GM19395 (cell line): ENCODE results near the gene USP2.

Experiments used
- ATAC-seq: cut with Tn5 transposase; IDR thresholded peaks from one replicate; pipeline ENCODE4 v1.9.1; 2021; ENCODE audit warnings: mild to moderate bottlenecking, moderate library complexity; ENCODE audit not compliant: unreplicated experiment

USP2 gene

DNA sequence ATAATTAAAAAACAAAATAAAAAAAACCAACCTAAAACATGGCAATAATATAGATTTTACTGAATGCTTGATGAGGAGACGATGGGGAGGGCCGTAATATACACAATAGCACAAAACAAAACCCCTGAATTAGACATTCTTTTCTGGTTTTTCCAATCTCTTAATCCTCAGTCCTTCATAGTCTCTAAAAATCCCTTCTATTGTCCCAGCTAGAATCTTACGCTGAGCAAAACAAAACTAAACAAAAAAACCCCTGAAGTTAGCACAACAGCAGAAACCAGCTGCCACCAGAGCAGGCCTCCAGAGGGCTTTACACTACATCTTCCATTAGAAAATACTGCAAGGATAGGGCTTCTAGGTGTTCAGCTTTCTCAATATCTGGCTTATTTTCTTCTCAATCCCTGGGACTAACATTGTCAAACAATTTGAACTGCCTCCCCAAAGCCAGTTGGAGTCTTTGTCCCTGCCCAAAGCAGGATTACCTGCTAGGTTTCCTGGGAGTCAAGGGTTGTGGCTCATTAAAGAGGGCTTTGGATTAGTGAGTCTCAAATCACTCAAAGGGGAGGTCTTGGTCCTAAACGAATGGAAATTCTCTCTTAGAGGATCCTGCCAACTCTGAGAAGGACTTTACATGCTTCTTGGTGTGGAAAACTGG is 49.3 kb downstream of the USP2 start:
- ATAC-seq = no peak

DNA sequence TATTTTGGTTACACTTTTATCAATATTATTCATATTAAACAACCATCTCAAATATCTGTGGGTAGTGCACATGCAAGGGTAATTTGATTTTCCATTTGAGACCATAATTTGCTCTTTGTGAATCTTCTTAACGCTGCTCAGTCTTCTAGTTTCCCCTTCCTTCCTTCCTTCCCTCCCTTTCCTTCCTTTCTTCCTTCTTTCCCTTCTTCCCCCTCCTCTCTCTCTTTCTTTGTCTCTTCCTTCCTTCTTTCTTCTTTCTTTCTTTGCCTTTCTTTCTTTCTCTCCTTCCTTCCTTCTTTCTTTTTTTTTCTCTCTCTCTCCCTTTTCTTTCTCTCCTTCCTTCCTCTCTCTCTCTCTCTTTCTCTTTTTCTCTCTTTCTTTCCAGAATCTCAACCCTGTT is 51.3 kb downstream of the USP2 start:
- ATAC-seq = no peak

DNA sequence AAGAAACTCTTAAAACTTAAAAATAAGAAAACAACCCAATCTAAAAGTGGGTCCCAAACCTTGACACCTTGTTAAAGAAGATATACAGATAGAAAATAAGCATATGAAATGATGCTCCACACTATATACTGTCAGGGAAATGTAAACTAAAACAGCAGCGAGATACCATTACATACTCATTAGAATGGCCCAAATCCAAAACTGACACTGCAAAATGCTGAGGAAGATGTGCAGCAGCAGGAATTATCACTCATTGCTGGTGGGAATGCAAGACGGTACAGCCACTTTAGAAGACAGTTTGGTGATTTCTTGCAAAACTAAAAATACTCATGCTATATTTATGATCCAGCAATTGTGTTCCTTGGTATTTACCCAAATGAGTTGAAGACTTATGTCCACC is 52.2 kb downstream of the USP2 start:
- ATAC-seq = no peak

DNA sequence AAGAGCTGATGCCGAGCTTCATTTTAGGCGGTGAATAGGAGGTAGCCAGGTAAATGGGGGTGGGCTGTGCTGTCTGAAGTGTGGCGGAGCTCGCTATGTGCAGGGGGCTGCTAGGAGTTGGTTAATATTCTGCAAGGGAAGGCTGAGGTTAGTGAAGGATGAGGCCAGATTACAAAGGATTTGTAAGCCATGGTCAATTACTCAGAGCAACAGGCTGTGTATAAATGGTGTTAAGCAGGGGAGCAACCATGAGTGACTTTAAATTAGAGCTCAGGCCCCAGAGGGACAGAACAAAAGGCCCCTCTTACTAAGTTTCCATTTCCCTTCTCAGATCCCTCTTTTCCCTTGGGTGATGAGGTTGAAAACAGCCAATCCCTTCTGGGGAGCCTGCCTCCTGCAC is 57.3 kb downstream of the USP2 start:
- ATAC-seq = no peak

DNA sequence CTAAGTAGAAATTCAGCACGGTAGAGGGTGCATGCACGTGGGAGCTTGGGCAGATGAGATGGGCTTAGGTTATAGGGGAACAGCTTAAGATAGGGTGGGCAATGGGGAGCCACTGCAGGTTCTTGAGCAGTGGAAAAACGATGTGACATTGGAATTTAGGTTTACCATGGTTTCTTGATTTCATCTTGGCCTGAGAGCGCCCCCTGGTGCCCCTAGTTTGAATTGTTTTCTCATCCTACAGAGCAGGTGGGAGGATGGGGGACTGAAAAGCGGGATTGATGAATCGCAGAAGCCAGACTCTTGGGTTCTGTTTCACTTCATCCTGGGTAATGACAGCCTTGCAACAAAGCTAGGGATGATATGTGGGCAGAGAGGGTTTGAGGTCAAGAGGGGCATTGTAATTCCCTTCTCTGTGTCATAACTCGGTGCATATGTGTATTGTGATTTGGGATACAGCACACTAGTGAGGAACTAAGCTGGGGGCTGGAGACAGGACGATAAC is 57.9 kb downstream of the USP2 start:
- ATAC-seq = no peak

DNA sequence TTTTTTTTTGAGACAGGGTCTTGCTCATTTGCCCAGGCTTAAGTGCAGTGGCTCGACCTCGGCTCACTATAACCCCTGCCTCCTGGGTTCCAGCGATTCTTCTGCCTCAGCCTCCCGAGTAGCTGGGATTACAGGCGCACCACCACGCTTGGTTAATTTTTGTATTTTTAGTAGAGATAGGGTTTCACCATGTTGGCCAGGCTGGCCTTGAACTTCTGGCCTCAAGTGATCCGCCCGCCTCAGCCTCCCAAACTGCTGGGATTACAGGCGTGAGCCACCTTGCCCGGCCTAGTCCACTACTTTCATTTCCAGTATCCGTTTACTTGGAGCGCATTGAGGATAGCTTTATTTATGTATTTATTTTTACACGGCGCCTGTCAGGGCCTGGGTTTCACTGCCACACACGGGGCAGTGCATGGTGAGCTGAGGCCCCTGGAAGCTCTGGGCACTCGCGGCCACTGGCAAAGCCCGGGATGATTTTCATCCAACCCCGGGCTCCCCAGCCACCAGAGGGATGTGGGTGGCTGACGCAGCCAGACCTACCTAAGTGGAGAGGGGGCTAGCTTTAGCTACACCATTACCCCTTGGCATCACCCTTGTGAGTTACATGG is 58.5 kb downstream of the USP2 start:
- ATAC-seq = no peak

DNA sequence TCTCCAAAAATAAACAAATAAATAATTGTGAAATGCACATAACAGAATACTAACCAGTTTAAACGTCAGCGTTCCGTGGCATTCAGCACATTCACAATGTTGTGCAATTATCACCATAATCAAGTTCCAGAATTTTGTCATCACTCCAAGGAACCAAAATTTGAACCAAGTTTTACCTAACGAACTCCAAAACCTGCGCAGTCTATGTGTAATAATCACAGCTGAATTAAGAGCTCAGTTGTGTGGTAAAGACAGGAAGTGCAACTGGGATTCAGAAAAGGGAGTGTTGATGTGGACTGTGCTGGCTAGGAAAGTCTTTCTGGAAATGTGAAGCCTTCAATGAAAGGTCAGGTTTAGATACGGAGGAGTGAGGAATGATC is 59.1 kb downstream of the USP2 start:
- ATAC-seq = no peak

DNA sequence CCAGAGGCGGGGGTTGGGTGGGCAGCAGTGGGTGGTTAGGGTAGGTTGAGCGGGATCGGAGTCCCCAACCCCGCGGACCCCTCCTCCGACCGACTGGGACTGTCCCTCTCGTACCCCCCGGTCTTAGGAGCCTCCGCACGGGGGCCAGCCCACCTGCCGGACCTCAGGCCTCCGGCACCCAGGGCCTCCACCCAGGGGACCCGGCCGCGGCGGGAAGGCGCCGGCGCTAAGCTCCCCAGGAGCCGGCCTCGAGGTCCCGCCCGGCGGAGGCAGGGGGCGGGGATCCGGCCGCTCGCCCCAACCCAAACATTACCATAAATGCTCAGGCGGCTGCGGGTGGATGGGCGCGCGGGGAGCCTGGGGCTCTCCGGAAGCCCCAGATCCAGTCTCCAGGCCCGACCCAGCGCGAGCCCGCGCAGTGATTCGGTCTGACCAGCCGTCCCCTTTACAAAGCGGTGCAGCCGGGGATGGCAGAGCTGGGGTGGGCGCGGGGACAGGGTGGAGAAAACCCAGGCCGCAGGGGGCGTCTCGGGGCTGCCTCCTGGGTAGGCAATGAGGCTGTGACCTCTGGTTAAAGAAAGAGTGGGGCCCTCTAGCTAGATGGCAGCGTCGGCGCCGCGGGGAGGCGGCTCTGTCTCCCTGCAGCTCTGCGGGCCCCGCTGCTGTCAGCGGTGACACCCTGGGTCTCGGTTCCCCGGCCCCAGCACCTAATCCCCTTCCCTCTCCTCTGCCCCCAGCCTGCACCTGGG is 60.5 kb downstream of the USP2 start:
- peak; percentile 58 for ATAC-seq

DNA sequence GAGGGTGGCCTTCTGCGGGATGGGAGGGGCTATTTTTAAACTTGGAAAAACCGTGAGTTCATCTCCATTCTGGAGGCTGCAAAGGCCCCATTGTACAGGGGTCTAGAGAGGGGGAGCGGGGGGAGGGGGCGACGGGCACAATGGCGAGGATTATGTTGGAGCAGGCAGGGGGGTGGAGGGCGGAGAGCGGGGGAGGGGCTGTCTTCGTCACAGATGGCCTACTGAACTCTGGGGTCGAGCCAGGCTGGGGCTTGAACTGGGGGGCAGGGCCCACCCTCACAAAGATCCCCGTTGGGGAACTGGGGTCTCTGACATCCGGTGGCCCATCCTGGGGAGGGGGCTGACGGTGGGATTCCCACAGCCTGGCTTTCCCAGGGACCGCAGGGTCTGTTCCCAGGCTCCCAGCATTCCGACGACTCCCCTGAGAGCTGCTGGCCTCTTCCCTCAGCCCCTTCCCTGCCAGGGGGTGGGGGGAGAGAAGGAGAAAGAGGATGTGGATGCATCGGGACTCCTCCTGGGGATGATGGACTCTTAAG is 61.2 kb downstream of the USP2 start:
- ATAC-seq = no peak

DNA sequence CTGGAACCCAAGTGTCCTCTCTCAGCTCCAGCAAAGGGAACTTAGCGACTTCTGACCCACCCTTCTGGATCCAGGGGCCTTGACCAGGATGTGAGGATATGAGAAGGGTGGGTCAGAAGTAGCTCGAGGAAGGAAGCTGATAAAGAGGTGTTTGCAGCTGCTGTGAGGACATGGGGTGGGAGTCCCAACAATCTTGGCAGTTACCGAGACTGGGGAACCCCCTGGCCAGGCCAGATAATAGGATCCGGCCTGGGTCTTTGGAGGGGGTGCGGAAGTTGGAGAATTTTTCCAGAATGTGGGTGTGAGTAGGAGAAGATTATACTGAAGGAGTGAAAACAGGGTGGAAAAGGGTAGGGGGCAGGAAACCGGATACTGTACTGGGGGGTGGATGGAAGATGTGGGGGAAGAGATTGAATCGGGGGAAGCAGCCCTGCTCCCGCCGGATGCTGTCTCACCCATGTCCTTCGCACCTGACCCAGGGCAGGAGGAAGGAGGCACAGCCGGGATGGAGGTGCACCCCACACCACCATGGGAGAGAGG is 61.7 kb downstream of the USP2 start:
- no peak for ATAC-seq

DNA sequence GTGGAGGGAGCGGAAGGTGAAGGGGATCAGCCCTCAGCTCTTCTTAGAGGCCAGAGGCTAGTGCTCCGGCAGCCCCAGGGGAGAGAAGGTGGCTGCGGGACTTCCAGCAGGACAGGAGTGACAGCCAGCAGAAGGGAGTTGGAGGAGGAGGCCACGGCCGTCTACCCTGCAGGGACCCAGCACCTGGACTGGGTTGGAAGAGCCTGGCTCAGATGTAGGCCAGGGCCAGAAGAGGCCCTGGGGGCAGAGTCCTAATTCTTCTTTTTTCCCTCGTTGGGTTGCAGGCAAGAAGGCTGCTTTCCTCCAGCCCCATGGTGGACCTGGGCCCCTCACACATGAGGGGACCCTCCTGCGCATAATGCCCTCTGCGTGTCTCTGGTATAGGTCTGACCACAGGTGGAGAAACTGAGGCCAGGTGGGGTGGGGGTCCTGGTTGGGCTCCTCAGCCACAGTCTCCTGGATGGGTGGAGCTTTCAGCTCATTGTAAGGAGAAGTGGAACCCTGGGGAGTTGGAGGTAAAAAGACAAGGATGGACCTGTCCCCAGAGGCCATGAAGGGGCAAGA is 62.3 kb downstream of the USP2 start:
- no peak for ATAC-seq

DNA sequence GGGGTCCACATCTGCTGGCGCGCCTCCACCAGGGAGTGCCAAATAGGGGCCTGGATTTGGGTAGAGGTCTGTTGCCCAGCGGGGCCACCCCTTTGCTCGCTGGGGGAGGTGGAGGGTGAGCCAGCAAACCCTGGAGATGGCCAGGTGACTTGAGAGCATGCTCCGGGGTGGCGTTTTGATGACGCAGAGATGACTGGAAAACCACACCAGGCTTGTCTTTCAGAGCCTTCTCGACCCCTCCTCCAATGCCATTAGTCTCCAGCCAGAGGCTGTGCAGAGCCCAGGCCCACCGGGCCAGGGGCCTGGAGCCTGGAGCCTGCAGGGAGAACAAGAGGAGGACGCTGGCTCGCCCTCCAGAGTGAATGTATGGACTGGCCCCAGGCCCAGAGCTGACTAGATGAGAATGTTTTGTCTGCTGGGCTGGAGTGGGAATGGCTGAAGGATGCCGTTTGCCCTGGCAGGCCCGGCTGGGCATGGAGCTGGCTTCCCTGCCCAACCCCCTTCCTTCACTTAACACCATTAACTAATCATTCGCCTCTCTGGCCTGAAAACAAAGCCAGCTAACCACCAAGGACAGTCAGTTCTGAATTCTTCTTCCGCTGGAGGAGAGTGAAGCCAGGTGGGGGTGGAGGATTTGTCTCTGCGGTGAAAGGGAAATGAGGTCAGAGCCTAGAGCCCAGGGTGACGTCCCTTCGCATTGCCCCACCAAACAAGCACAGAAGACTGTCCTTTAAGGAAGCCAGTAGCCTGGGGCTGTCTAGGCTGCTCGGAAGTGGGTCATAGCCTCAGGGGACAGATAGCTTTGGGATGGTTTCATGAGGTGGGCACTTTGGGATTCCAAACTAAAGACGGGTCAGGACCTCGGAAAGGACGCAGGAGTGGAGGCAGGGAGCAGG is 63.0 kb downstream of the USP2 start:
- no peak for ATAC-seq

DNA sequence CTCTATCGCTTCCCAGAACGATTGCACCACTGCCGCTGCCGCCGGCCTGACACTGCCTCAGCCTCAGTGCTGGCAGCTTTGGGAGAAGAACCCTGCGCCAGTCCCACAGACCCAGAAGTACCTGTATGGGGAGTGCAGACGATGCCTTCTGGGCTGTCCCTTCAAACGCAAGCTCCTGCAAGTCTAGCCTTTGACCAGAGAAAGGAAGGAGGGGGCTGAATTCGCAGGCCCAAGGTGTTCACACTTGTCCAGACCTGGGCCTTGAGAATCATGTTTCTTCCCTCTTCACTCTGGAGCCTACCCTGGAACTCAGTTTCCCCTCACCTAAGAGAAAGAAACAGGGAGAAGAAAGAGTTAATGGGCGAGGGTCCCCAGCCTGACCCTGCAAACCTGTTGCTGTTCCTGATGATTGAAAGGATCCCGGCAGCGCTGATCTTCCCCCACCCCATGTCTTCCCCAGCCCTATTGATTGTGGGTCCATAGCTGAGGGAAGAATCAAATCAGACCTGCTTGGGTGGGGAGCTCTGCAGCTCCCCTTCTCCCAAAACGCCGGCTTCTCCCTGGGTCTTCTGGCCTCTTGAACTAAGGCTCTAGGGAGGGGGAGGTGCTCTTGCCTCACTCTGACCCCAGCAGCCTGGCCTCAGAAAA is 63.8 kb downstream of the USP2 start:
- ATAC-seq = no peak

DNA sequence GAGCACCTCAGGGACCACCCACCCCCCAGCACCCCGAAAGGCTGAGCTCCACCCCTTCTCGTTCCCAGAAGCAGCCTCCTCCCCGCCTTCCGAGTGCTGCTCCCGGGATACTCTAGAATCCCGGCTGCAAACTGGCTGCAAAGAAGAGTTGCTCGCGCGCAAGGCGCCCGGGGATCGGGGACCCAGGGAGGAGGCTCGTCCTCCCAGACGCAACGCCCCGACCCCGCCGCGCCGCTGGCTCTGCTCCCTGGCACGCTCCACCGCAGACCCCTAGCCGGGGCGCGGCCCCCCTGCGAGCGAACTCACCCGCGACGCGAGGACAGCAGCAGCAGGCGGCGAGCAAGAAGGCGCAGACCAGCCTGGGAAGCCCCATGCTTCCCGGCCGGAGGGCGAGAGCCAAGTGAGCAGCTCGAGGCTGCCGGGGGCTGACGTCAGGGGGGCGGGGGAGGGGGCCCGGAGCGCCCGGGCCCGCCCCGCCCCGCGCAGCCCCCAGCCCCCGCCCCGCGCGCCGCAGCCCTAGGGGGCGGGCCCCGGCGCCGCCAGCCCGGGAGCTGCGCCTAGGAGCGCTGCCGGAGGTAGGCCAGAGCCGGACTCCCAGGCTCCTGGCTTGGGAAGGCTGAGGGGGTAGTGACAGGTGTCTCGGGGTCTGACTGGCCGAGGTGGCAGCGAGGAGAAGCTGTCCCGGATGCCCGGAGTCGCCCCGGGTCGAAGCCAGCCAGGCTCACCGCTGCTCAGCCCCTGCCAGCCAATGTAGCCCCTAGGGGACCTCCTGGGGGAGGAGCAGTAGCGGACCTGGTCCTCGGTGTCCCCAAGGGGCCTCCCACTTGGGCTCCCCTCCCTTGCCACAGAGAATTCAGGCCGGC is 64.5 kb downstream of the USP2 start, which contains the start of gene MCAM:
Gene MCAM, minus strand, starts transcription at position 402 of the 863 bp plus-strand sequence. Its CDS starts 29 bp downstream, at position 373.
- no peak for ATAC-seq

DNA sequence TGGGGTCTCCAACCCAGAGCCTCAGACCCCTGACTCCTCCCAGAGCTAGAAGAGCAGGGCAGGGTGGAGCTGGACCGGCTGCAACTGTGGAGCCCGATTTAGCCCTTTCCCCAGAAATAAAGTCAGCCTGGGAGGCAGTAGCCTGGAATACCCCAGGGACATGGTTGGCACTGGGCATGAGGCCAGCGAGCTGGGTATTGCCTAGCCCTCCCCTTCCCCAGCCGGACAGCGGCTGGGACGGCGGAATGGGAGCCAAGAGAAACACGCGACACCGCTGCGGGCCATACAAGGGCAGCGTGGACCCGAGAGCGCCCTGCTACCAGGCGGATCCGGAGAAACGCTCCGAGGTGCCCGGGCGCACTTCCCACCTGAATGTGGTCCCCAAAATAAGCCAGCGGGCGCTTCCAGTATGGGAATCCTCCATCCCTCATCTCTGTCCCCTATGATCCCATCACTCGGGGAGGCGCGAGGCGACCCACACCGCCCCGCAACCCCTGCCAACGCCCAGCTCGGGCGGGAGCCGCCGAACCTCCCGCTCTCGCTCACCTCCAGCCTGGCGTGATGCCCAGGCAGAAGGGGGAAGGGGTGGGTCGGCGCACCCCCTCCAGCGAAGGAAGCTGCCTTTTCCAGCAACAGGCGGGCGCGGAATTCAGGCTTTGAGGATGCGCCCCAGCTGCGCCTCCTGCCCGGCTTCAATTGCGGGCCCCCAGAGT is 65.3 kb downstream of the USP2 start:
- no peak for ATAC-seq

DNA sequence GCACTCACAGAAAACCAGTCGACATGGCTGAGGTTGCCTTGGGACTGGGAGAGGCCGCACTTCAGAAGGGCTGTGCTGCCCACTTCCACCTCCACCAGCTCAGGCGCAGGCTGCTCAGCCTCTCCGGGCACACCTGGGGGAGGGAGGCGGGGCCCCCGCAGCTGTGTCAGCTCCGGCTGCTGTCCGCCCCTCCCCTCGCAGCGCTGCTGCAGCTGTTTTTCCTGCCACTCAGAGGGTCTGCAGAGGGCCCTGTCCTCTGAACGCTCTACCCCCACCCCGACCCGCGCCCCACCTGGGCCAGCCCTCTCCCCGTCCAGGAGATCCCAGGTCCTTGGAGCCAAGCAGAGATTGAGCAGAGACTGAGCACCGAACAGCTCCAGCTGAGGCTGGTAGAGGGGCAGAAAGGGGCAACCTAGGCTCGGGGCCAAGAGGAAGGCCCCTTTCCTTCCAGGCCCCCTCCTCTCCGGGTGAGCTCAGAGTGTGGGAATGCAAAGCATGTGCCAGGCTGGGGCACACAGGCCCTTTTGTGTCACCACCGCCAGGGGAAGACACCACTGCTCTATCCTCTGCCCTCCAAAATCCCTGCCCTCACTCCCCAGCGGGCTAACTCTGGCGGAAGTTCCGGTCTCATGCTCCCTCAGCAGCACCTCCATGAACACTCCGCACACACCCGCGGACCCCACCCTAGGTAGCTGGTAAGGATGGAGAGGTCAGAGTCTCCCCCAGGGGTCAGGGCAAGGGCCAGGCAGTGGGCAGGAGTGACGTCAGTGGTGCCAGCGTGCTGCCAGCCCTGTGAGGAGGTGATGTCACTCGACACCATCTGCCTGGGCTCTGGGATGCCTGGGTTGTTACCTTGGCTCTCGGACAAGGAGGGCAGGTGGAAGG is 66.1 kb downstream of the USP2 start:
- peak; percentile 50 for ATAC-seq

DNA sequence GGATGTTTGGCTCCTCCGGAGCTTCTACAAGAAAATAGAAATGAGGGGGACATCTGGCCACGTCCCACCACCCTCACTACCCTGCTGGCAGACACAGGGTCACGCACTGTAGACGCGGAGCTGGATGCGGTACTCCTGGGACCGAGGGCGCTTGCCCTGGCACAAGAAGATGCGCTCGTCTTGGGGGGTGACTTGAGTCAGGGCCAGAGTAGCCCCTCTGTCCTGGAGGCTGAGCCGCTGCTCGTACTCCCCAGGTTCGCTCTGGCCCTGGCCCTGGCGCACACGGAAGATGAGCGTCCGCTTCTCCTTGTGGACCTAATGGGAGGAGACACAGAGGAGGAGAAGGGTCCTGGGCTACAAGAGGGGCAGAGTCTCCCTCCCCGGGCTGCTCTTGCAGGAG is 66.8 kb downstream of the USP2 start:
- no peak for ATAC-seq
